ENCODE results near the gene ZC2HC1B.

GRCh38 chr6:143884216-143884900, 20.1 kb downstream of the ZC2HC1B start:
- TF ChIP-seq POLR2A (IDR thresholded peaks at IDR 0.05) (no peak), CTCF (IDR thresholded peaks at IDR 0.05) (no peak), EP300 (IDR thresholded peaks at IDR 0.05) (no peak)
